LNCAP (cell line): Measurements from ENCODE around the gene TMEM208.

Experiments
- CTCF ChIP-seq: fragments of 450-650 bp; IDR thresholded peaks from 2 replicates; pipeline ENCODE4 v1.5.1; 2017; ENCODE audit warnings: mild to moderate bottlenecking

Gene TMEM208

GRCh38 chr16:67207249-67208091, 19.5 kb upstream of the TMEM208 start:
- TF ChIP-seq CTCF = no peak

- TF ChIP-seq CTCF = no peak
Observed at GRCh38 chr16:67208154-67208896, 18.6 kb upstream of the TMEM208 start.

GRCh38 chr16:67209565-67209964, 17.4 kb upstream of the TMEM208 start:
- TF ChIP-seq CTCF = no peak

- TF ChIP-seq CTCF = no peak
Observed at GRCh38 chr16:67210069-67210937, 16.6 kb upstream of the TMEM208 start.

GRCh38 chr16:67211674-67212073, 15.3 kb upstream of the TMEM208 start:
- TF ChIP-seq CTCF = no peak

GRCh38 chr16:67212766-67213165, 14.2 kb upstream of the TMEM208 start:
- no peak for TF ChIP-seq CTCF
